HG03558 (cell line): ENCODE results near the gene DDIT3.
A peak's percentile ranks its signal among the peaks of the same experiment; 100 is the strongest.

Source experiments
- ATAC-seq: cut with Tn5 transposase; IDR thresholded peaks from one replicate; pipeline ENCODE4 v1.9.1; 2021; ENCODE audit warnings: moderate number of reproducible peaks; ENCODE audit not compliant: unreplicated experiment; ENCODE audit errors: extremely low read depth

The DDIT3 gene

DNA sequence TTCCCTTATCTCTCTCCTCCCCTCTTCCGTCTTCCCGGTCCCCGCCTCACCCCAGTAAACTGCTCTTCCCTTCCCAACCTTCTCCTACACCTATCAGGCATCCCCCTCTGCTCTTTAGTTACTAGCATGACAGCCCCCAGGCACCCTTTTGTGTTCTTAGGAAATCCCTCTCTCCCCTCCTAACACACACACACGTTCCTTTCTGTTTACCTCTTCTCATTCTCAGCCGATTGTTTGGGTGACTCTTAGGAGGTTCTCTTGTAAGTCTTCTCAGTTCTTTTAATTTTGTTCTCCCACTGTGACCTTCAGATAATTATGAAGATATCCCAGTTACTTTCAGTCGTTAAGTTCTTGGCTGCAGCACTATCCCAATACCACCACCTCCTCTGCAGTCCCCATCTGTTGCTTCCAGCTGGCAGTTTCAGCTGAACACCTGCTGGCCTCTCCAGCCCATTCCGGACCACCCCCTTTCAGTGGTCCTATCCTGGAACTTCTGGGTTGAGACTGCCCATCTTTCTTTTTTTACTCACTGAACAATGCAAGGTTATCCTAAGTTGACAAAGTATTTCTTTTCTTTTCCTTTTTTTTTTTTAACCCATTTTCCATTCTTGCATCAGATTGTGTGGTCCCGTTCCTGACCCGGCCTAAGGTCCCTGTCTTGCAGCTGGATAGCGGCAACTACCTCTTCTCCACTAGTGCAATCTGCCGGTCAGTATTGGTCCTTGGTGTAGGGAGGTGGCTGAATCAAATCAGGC, 31.7 kb downstream of the DDIT3 start:
- no peak for ATAC-seq

DNA sequence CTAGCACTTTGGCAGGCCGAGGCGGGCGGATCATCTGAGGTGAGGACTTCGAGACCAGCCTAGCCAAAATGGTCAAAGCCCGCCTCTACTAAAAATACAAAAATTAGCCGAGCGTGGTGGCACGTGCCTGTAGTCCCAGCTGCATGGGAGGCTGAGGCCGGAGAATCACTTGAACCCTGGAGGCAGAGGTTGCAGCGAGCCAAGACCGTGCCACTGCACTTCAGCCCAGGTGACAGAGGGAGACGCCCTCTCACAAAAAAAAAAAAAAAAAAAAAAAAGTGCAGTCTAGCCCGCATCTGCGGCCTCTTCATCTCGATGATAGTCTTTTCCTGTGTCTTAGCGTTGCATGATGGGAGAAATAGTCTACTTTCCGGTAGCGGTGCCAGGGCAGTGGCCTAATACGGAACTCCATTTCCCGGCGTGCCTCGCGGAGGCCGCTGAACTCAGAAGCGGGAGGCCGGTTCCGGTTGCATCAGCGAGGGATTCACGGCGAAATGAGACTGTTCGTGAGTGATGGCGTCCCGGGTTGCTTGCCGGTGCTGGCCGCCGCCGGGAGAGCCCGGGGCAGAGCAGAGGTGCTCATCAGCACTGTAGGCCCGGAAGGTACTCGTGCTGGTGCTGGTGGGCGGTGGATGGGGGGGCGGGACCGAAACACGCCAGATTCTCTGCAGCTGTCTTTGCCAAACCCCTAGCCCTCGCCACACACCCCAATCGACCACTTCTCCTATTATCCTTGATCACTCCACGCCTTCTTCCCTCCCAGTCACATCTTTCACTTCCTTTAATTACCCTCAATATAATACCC, 32.5 kb downstream of the DDIT3 start, which contains the start of gene MARS1:
TSS of gene MARS1 (plus strand) at position 472 of the 805 bp plus-strand sequence. CDS start at position 495, 23 bp downstream.
- ATAC-seq, result peak; percentile 97

DNA sequence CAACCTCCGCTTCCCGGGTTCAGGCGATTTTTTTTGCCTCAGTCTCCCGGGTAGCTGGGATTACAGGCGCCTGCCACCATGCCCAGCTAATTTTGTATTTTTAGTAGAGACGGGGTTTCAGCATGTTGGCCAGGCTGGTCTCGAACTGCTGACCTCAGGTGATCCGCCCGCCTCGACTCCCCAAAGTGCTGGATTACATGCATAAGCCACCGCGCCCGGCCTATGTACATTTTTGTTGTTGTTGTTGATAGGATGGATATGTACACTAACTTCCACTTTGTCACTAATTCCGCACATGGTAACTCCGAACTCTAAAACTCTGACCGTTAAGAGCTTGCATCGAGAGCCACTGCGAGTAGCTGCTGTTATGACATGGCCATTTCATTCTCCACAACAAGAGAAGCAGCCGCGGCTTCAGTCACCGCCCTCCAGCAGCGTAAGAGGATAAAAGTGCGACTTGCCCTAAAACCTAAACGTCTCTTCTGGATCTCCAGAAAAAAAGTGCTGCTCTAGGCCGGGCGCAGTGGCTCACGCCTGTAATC, 33.2 kb downstream of the DDIT3 start:
- no peak for ATAC-seq

DNA sequence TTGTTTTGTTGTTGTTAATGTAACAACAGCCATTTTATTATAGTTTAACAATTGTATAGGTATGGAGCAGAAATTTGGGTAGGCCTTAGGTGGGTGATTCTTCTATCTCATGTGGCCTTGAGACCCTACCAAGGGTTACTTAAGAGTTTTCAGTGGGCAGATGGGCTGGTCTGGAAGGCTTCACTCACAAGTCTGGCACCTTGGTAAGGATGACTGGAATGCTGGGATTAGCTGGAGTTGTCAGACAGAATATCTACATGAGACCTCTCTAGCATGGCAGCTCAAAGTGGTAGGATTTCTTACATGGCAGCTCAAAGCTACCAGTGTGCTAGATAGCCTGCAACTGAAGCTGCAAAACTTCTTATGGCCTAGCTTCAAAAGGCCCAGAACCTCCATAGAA, 34.6 kb downstream of the DDIT3 start:
- ATAC-seq, result no peak

DNA sequence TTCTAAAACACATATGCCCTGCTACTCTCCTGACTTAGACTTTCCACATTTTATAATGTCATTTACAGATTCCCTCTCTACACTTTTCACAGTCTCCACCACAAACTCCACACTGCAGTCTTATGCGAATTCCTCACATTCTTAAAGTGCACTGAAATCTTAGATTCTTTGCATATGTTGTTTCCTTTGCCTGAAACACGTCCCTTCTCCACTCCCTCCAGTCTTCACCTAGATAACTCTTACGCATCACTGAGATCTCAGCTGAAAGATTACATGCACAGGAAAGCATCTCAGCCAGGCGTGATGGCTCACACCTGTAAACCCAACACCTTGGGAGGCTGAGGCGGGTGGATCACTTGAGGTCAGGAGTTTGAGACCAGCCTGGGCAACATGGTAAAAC, 36.8 kb downstream of the DDIT3 start:
- ATAC-seq, result no peak

DNA sequence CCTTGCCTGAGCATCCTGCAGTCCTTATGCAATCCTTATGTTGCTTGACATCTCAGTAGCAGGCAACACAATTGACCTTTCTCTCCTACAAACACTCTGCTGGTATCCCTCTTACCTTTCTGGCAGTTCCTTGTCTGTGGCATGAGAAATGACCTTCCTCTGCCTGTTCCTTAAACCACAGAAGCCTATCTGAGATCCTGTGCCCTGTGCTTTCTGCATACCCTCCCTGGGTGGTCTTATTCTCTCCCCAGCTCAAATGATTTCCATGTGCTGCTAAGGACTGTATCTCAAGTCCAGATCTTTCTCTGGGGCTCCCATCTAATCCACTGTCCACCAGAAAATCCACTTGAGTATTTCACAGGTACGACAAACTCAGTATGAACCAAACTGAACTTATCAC, 38.6 kb downstream of the DDIT3 start:
- no peak for ATAC-seq

DNA sequence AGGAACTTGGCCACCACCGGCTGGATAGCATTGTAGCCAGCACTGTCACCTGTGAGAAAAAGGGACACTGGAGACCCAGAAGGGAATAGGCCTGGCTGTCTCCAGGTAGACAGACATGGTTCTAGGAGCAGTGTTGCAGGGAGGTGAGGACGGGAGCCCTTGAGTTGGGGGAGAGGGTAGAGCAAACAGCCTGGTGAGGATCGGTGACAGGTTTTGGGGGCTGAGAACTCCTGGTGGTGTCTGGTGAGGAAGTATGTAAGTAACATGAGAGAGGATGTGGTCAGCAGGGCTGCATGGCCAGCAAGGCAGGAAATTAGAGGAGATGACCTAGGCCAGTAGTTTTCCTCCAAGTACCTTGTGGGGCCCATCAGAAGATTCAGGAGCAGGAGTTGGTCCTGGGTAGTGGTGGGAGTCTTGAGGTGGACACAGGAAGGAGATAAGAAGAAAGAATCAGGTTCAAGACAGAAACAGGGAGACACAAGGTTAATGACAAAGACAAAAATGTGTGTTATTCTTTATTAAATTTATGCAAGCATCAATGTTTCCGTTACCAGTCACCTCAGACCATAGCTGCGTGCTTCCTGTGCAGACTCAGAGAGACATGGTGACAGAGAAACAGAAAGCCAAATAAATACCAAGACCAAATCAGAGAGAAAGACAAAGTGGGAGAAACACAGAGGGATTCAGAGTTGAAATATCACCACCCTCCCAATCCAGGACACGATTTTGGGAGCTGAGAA, 40.8 kb downstream of the DDIT3 start, which contains the start of gene ARHGAP9:
TSS of gene ARHGAP9 (minus strand) at position 491 of the 740 bp plus-strand sequence. CDS start at position 31, 460 bp downstream.
- ATAC-seq, result no peak

DNA sequence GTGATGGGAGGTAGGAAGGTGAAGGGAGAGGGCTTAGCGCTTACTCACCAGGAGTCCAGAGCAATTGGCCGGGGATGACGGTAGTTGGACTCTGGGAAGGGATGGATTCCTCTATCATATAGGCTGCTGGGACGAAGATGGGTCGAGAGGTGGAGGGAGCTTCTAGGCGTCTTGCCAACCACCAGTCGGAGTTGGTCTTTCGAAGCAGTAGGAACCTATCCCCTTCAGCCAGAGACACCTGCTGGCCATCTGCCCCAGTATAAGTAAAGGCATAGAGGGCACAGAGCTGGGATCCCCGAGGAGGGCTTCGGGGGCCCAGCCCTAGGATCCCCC, 41.3 kb downstream of the DDIT3 start:
- no peak for ATAC-seq

DNA sequence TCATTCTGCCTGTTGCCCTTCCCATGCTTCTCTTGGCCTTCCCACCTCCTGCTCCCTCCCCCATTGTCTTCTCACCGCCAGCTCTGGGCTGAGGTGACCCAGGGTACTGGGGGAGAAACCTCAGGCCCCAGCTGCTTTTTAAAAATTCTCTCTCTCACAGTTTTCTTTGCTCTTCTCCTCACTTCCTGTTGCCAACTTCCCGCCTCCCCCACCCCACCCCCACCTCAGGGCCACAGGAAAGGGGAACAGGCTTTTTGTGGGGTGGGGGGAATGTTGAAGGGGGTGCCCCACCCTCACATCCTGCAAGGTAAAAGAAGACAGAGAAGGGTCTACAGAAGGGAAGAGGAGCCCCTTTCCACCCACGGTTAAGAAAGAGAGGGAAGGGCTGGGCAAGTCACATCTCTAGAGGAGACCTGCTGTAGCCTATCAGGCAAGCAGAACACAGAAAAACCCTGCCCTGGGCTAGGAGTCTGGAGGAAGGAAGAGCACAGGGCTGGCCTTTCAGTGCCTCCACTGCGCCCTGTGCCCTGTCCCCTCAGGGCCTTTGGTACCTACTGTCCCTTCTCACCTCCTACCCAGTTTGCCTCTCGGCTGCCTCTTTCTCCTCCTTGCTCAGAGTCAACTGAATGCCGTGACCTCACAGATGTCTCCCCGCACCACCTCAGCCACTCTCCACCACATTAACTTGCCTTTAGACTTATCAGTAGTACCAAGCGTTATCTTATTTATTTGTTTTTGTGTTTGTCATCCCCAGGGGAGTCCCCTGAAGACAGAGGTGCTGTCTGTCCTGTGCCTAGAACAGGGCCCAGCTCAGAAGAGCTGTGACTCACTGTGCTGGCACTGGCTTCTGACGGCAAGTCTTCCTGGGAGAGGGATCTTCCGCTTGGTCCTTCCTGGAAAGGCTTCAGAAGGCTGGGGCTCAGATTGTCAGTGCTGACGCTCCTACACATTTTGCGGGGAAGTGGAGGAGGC, 42.3 kb downstream of the DDIT3 start:
- ATAC-seq, result no peak

DNA sequence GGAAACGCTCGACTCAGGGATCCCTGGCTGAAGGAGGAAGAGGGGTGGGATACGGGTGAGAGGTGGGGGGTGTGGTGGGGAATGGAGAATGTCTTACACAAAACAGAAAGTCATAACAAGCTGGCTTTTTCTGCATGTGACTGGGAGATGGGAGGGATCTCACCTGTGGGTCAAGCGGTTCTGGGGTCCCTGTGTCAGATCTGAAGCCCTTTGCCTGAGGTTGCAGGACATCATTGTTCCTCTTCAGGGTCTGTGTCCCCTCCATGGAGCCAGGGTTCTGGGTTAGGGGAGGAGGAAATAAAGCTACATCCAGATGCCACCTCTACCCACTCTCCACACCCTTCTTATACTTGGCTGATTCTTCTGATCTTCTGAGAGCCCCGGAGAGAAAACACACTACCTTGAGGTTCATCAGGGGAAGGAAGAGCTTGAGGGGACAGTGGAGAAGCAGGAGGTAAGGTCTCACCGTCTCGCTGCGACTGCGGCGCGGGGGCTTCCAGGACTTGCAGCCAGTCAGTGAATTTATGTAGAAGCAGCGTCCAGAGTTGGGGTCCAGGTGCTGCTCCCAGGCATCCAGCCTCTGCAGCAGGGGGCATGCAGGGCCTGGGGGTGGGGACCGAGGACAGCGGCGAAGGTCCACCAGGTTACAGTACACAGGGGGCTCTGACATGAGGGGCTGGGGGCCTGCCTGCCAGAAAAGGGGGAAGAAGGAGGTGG, 43.2 kb downstream of the DDIT3 start:
- ATAC-seq, result no peak

DNA sequence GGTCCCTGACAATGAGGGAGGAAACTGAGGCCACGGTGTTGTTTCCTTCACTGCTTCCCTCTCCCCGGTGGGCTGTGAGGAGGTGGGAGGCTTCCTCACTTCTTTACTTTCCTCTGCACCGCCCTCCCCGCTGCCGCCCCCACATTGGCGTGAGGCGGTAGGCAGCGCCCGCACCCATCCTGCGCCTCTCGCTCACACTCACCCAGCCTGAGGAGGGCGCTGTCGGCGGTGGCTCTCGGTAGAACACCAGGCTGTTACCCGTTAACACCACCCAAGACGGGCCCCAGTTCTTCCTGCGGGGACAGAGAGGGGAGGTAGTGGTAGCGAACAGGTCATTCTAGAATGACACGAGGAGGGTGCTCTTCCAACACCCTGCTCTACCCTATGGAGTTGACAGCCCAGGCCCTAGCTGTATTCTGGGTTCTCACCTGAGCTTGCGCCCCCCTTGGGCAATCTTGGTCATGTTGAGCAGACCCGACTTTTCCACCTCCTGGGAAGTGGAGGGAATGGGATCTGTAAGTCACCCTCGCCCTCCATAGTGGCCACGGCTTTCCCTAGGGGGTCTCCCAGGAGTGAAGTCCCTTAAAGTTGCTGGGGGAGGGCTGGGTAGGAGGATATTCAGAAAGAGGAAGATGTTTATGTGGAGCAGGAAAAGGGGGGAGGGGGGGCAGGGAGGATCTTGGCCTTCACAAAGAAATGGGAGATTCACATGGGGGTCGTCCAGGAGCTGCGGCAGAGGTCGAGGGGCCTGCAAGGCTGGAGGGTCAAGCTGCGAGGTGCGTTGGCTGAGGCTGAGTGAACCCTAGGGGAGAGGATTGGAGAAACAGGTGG, 43.9 kb downstream of the DDIT3 start:
- no peak for ATAC-seq

DNA sequence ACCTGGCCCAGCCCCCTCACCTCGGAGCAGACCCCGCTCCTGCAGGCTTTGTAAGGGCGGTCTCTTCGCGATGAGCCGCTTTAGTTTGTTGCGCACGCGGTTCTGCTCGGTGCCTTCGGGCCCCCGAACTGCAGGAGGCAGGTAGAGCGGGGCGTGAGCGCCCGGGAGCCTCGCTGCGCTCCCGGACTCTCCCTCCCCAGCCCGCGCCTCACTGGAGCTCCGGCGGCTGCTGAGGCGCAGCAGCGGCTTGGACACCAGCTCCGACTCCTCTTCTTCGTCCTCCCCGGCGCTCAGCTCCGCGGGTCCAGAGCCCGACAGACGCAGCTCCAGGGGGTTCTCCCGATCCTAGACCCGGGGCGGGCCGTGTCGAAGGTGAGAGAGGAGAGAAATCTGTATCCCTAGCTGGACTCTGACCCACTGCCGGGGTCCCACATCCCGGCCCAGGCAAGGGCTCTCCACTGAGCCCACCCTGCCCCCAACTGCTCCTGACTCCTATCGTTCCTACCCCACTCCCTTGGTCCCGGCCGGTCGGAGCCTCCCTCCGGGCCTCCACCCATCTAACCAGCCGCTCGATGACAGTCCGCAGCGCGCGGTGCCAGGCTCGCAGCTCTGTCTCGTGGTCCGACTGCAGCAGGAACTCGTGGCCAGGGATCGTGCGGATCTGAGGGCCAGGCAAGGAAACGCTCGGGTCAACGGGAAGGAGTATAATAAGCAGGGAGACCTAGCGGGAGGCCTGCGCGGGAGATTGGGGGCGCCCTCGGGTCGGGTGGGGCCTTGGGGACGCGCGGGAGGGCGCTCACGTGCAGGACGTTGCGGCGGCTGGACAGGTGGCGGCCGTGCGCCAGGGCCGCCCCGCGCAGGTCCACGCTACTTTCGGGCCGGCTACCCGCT, 44.8 kb downstream of the DDIT3 start:
- ATAC-seq, result no peak

DNA sequence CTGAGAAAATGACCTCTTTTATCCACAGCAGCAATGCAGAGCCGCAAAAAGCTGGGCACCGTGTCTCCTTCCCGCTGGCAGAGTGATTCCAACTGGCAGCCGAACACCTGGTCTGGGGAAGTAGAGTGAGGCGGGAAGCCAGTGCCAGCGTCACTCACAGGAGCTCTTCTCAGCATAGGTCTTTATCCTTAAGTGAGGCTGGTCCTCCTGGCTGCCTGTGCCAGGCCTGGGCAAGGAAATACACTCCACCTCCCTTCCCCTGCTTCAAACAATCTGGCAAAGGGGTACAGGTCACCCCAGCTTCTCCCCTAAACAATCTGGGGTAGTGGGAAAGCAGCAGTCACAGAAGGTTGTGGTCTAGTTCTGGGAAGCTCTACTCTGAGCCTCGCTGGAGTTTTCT, 45.5 kb downstream of the DDIT3 start:
- no peak for ATAC-seq

DNA sequence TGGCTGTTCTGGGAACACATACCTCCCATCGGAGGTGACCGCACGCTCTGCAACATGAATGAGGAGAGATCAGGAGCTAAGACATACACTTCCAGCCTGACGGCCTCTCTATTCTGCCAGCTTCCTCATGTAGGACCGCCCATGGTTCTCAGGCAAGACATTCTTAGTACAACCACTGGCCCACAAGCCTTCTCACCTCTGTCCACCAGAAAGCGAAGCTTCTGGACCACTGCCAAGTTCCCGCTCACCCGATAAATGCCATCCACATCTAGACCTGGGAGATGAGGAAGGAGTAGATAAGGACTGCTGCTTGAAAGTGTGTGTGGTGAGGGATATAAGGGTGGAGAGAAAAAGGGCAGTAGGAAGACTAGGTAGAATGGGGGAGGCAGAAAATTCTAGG, 45.9 kb downstream of the DDIT3 start:
- no peak for ATAC-seq

DNA sequence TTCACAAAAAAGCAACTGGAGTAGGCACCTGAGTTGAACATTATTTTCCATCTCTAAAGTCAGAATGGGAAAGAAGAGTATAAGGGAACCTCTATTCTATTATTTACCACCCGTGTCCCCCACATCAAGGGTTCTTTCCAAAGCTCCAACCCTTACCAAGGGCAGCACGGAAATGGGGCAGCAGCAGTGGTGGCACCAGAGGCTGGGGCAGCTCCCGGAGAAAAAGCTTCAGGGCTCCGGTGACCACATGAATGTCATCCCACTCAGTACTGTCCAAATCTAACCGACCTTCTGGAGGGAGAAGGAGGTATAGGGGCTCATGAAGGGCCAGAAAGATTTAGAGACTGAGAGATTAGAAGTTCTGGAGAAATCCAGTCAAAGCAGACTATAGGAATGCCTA, 46.4 kb downstream of the DDIT3 start:
- no peak for ATAC-seq

DNA sequence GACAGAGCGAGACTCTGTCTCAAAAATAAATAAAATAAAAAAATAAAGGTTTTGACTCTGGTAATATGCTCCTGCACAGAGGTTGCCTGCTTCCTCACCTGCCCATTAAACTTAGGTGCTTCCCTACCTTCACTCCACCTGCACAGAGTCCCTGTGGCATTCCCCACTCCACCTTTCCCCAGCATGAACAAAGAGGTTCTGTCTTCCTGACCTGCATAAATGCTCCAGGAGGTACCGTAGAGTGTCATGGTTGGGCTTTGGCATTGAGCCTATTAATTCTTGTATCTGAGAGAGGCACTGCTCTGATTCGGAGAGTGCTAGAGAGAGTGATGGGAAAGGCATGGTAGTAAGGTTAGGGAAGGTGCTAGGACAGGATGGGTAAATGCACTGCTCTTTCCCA, 46.9 kb downstream of the DDIT3 start:
- ATAC-seq, result no peak

DNA sequence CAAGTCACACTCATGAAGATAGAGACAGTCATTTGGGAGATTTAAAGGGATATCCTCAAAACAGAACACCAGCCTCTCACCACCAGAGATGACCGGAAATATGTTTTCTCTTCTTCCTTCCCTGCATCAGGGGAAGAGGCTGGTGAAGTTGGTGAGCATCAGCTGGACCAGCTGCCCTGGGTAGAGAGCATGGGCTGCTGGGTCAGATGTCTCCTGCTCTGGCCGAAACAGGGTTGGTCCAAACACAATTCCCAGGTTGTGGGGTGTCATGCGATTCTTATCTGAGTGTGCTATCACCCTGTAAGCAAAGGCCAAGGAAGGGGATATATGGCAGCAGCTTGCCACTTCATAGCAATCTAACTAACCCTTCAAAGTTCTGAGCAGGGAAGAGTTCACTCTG, 47.9 kb downstream of the DDIT3 start:
- no peak for ATAC-seq
